HEK293 (cell line): ENCODE data around the gene TKTL1.
A peak's percentile ranks its signal among the peaks of the same experiment; 100 is the strongest.

Source experiments
- CTCF ChIA-PET: fragments of 350-600 bp; formaldehyde crosslinking; extraction: SDS; loops from one replicate; lab custom pipeline; 2021; ENCODE audit warnings: antibody characterized with exemption; lab: Yijun Ruan, JAX
- POLR2A ChIA-PET: fragments of 300-600 bp; formaldehyde crosslinking; extraction: SDS; loops from one replicate; lab custom pipeline; 2020; ENCODE audit warnings: antibody characterized with exemption, inconsistent platforms; lab: Yijun Ruan, JAX
- H3K27ac ChIP-seq: fragments of 200-500 bp; sonication (Bioruptor generic); 2 replicates; pipeline ENCODE4 v1.5.1; 2014; ENCODE audit warnings: low read depth, low read length, control low read depth, inconsistent platforms; ENCODE audit errors: extremely low read depth
- H3K36me3 ChIP-seq, 2 experiments: fragments of 200-500 bp in 1 of 2; sonication (Bioruptor generic) in 1 of 2; 1 replicate in 1 of 2; 2 replicates in 1 of 2; pipeline ENCODE4 v1.5.1; 2014 to 2017; ENCODE audit warnings: inconsistent platforms in 2 of 2, low read length in 2 of 2; ENCODE audit not compliant: control insufficient read depth in 2 of 2, insufficient read depth in 1 of 2
- H3K4me1 ChIP-seq: fragments of 200-500 bp; sonication (Bioruptor generic); 2 replicates; pipeline ENCODE4 v1.5.1; 2014; ENCODE audit warnings: mild to moderate bottlenecking, low read length, inconsistent platforms; ENCODE audit not compliant: control insufficient read depth, insufficient read depth
- H3K4me3 ChIP-seq: 2 replicates; pipeline ENCODE4 v1.5.1; 2011; ENCODE audit warnings: low read depth, mild to moderate bottlenecking, control low read depth, low read length, moderate library complexity
- H3K9me3 ChIP-seq: fragments of 200-500 bp; sonication (Bioruptor generic); 2 replicates; pipeline ENCODE4 v1.5.1; 2014; ENCODE audit warnings: low read depth, low read length, inconsistent platforms; ENCODE audit not compliant: control insufficient read depth, insufficient read depth
- BCL11B ChIP-seq: fragments of 450-650 bp; formaldehyde crosslinking; IDR thresholded peaks from 2 replicates; pipeline ENCODE4 v1.5.1; 2016; ENCODE audit warnings: low read depth, missing biosample characterization, missing genetic modification characterization
- EGR2 ChIP-seq: fragments of 450-650 bp; formaldehyde crosslinking; IDR thresholded peaks from 2 replicates; pipeline ENCODE4 v1.5.1; 2016; ENCODE audit warnings: low read depth, missing biosample characterization, missing genetic modification characterization
- GLI4 ChIP-seq: fragments of 450-650 bp; formaldehyde crosslinking; IDR thresholded peaks from 2 replicates; pipeline ENCODE4 v1.5.1; 2016; ENCODE audit warnings: missing biosample characterization, missing genetic modification characterization
- HOXC10 ChIP-seq: sonication (generic); formaldehyde crosslinking; IDR thresholded peaks from 2 replicates; pipeline ENCODE4 v1.8.1; 2023; ENCODE audit warnings: mild to moderate bottlenecking, missing genetic modification reagents
- HOXD13 ChIP-seq: sonication (generic); formaldehyde crosslinking; IDR thresholded peaks from 2 replicates; pipeline ENCODE4 v1.8.0; 2022; ENCODE audit warnings: missing genetic modification reagents, borderline replicate concordance
- KLF10 ChIP-seq: fragments of 450-650 bp; IDR thresholded peaks from 2 replicates; pipeline ENCODE4 v1.5.1; 2018; ENCODE audit warnings: missing biosample characterization, mild to moderate bottlenecking, missing genetic modification characterization
- KLF16 ChIP-seq: fragments of 450-650 bp; formaldehyde crosslinking; IDR thresholded peaks from 2 replicates; pipeline ENCODE4 v1.5.1; 2017; ENCODE audit warnings: missing biosample characterization, missing genetic modification characterization
- KLF9 ChIP-seq: fragments of 450-650 bp; formaldehyde crosslinking; IDR thresholded peaks from 2 replicates; pipeline ENCODE4 v1.5.1; 2016; ENCODE audit warnings: missing biosample characterization, missing genetic modification characterization, low read depth
- SP2 ChIP-seq: fragments of 450-650 bp; formaldehyde crosslinking; IDR thresholded peaks from 2 replicates; pipeline ENCODE4 v1.5.1; 2016; ENCODE audit warnings: missing biosample characterization, missing genetic modification characterization
- TCF7L2 ChIP-seq: IDR thresholded peaks from 2 replicates; pipeline ENCODE4 v1.6.1; 2011; ENCODE audit warnings: low read depth, mild to moderate bottlenecking, inconsistent platforms, low read length, moderate library complexity, borderline replicate concordance
- ZBTB20 ChIP-seq: fragments of 450-650 bp; formaldehyde crosslinking; IDR thresholded peaks from 2 replicates; pipeline ENCODE4 v1.5.1; 2016; ENCODE audit warnings: missing biosample characterization, missing genetic modification characterization
- ZBTB21 ChIP-seq: fragments of 450-650 bp; formaldehyde crosslinking; IDR thresholded peaks from 2 replicates; pipeline ENCODE4 v1.5.1; 2017; ENCODE audit warnings: missing biosample characterization, missing genetic modification characterization
- ZBTB8A ChIP-seq: fragments of 450-650 bp; formaldehyde crosslinking; IDR thresholded peaks from 2 replicates; pipeline ENCODE4 v1.5.1; 2016; ENCODE audit warnings: missing biosample characterization, missing genetic modification characterization
- ZFHX2 ChIP-seq: fragments of 450-650 bp; formaldehyde crosslinking; conservative IDR thresholded peaks from 2 replicates; pipeline ENCODE4 v1.5.1; 2016; ENCODE audit warnings: missing biosample characterization, missing genetic modification characterization
- ZNF146 ChIP-seq: fragments of 450-650 bp; formaldehyde crosslinking; IDR thresholded peaks from 2 replicates; pipeline ENCODE4 v1.5.1; 2016; ENCODE audit warnings: missing biosample characterization, missing genetic modification characterization
- ZNF157 ChIP-seq: fragments of 450-650 bp; formaldehyde crosslinking; IDR thresholded peaks from 2 replicates; pipeline ENCODE4 v1.5.1; 2016; ENCODE audit warnings: missing biosample characterization, missing genetic modification characterization
- ZNF211 ChIP-seq: fragments of 450-650 bp; formaldehyde crosslinking; IDR thresholded peaks from 2 replicates; pipeline ENCODE4 v1.5.1; 2016; ENCODE audit warnings: low read depth, missing biosample characterization, missing genetic modification characterization
- ZNF214 ChIP-seq: fragments of 450-650 bp; formaldehyde crosslinking; IDR thresholded peaks from 2 replicates; pipeline ENCODE4 v1.5.1; 2017; ENCODE audit warnings: missing biosample characterization, mild to moderate bottlenecking, missing genetic modification characterization, borderline replicate concordance
- ZNF292 ChIP-seq: fragments of 450-650 bp; formaldehyde crosslinking; IDR thresholded peaks from 2 replicates; pipeline ENCODE4 v1.5.1; 2016; ENCODE audit warnings: low read depth, missing biosample characterization, missing genetic modification characterization, borderline replicate concordance
- ZNF302 ChIP-seq: fragments of 450-650 bp; formaldehyde crosslinking; IDR thresholded peaks from 2 replicates; pipeline ENCODE4 v1.5.1; 2016; ENCODE audit warnings: missing biosample characterization, missing genetic modification characterization, low read depth
- ZNF324 ChIP-seq: fragments of 450-650 bp; formaldehyde crosslinking; IDR thresholded peaks from 2 replicates; pipeline ENCODE4 v1.5.1; 2016; ENCODE audit warnings: missing biosample characterization, missing genetic modification characterization
- ZNF341 ChIP-seq: fragments of 450-650 bp; formaldehyde crosslinking; IDR thresholded peaks from 2 replicates; pipeline ENCODE4; 2016; ENCODE audit warnings: low read depth, missing biosample characterization, missing genetic modification characterization
- ZNF366 ChIP-seq: fragments of 450-650 bp; formaldehyde crosslinking; conservative IDR thresholded peaks from 2 replicates; pipeline ENCODE4 v1.5.1; 2016; ENCODE audit warnings: missing biosample characterization, missing genetic modification characterization
- ZNF501 ChIP-seq: fragments of 450-650 bp; formaldehyde crosslinking; IDR thresholded peaks from 2 replicates; pipeline ENCODE4 v1.5.1; 2016; ENCODE audit warnings: missing biosample characterization, missing genetic modification characterization
- ZNF529 ChIP-seq: fragments of 450-650 bp; formaldehyde crosslinking; IDR thresholded peaks from 2 replicates; pipeline ENCODE4 v1.5.1; 2017; ENCODE audit warnings: missing genetic modification characterization, missing biosample characterization; ENCODE audit not compliant: insufficient replicate concordance
- ZNF571 ChIP-seq: fragments of 450-650 bp; formaldehyde crosslinking; IDR thresholded peaks from 2 replicates; pipeline ENCODE4 v1.5.0; 2017; ENCODE audit warnings: missing biosample characterization, missing genetic modification characterization
- ZNF585B ChIP-seq: fragments of 450-650 bp; formaldehyde crosslinking; IDR thresholded peaks from 2 replicates; pipeline ENCODE4 v1.5.1; 2016; ENCODE audit warnings: missing biosample characterization, missing genetic modification characterization
- ZNF610 ChIP-seq: fragments of 450-650 bp; formaldehyde crosslinking; IDR thresholded peaks from 2 replicates; pipeline ENCODE4 v1.5.1; 2016; ENCODE audit warnings: missing biosample characterization, missing genetic modification characterization, borderline replicate concordance
- ZNF701 ChIP-seq: fragments of 450-650 bp; formaldehyde crosslinking; IDR thresholded peaks from 2 replicates; pipeline ENCODE4 v1.5.1; 2016; ENCODE audit warnings: missing biosample characterization, missing genetic modification characterization
- ZNF792 ChIP-seq: fragments of 450-650 bp; formaldehyde crosslinking; IDR thresholded peaks from 2 replicates; pipeline ENCODE4 v1.5.1; 2016; ENCODE audit warnings: missing biosample characterization, missing genetic modification characterization
- ZNF830 ChIP-seq: fragments of 450-650 bp; IDR thresholded peaks from 2 replicates; pipeline ENCODE4 v1.5.0; 2018; ENCODE audit warnings: missing biosample characterization, missing genetic modification characterization, low read depth, mild to moderate bottlenecking, moderate library complexity
- ZSCAN30 ChIP-seq: fragments of 450-650 bp; IDR thresholded peaks from 2 replicates; pipeline ENCODE4 v1.5.1; 2018; ENCODE audit warnings: missing biosample characterization, mild to moderate bottlenecking, missing genetic modification characterization, moderate library complexity
- TF ChIP-seq, protein P1 (sequence below): fragments of 450-650 bp; formaldehyde crosslinking; IDR thresholded peaks from 2 replicates; pipeline ENCODE4 v1.5.1; 2017; ENCODE audit warnings: missing biosample characterization, missing genetic modification characterization
- TF ChIP-seq, protein P2 (sequence below): fragments of 450-650 bp; formaldehyde crosslinking; IDR thresholded peaks from 2 replicates; pipeline ENCODE4 v1.5.1; 2016; ENCODE audit warnings: missing biosample characterization, missing genetic modification characterization

The TKTL1 gene

DNA sequence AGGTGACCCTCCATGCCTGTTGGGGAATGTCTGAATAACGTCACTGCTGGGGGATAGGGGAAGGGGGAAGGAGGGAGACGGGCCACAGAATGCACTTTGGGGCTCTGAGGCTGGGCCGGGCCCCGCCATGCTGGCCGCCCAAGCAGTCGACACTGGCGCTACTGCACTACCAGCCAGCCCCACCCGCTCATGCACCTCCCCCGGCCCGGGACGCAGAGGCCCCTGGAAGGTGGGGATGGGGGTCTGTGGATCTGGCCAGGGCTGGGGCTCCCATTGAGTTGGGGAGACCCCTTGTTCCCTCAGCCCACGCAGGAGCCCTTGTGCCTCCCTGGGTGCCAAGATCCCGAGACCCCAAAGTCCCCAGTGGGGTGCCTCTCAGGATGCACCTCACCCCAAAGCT is 61.0 kb downstream of the TKTL1 start:
- CTCF ChIA-PET, result no interaction called here
- Histone ChIP-seq H3K27ac (no peak overlapping the region), H3K36me3 (peaks cover 6 to 98% of the 10 kb centered on the region in 2 experiments; a peak in 2 of 3 replicates), H3K9me3 (no peaks in the 10 kb centered on the region), H3K4me1 (no peaks in the 10 kb centered on the region), H3K4me3 (no peak overlapping the region)
- no peak for TF ChIP-seq ZNF214
- TF ChIP-seq ZNF830, result no peak
- no peak for TF ChIP-seq ZSCAN30 (tag by site-specific recombination)
- no peak for TF ChIP-seq ZNF292 (tag by site-specific recombination)
- no peak for TF ChIP-seq ZNF324 (tag by site-specific recombination)
- no peak for TF ChIP-seq ZBTB20 (tag by site-specific recombination)
- no peak for TF ChIP-seq ZNF341 (tag by site-specific recombination)
- no peak for TF ChIP-seq HOXC10 (CRISPR knock-in tag)
- TF ChIP-seq, protein P1, sequence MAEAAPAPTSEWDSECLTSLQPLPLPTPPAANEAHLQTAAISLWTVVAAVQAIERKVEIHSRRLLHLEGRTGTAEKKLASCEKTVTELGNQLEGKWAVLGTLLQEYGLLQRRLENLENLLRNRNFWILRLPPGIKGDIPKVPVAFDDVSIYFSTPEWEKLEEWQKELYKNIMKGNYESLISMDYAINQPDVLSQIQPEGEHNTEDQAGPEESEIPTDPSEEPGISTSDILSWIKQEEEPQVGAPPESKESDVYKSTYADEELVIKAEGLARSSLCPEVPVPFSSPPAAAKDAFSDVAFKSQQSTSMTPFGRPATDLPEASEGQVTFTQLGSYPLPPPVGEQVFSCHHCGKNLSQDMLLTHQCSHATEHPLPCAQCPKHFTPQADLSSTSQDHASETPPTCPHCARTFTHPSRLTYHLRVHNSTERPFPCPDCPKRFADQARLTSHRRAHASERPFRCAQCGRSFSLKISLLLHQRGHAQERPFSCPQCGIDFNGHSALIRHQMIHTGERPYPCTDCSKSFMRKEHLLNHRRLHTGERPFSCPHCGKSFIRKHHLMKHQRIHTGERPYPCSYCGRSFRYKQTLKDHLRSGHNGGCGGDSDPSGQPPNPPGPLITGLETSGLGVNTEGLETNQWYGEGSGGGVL (tag by site-specific recombination), result no peak
- no peak for TF ChIP-seq ZNF146 (tag by site-specific recombination)
- no peak for TF ChIP-seq ZFHX2 (tag by site-specific recombination)
- no peak for TF ChIP-seq TCF7L2
- TF ChIP-seq ZNF571, result no peak
- TF ChIP-seq ZNF529 (tag by site-specific recombination), result no peak
- TF ChIP-seq ZNF366 (tag by site-specific recombination), result no peak
- TF ChIP-seq, protein P2, sequence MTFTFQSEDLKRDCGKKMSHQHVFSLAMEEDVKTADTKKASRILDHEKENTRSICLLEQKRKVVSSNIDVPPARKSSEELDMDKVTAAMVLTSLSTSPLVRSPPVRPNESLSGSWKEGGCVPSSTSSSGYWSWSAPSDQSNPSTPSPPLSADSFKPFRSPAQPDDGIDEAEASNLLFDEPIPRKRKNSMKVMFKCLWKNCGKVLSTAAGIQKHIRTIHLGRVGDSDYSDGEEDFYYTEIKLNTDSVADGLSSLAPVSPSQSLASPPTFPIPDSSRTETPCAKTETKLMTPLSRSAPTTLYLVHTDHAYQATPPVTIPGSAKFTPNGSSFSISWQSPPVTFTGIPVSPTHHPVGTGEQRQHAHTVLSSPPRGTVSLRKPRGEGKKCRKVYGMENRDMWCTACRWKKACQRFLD (tag by site-specific recombination), result no peak
- TF ChIP-seq KLF16, result no peak
- TF ChIP-seq BCL11B (tag by site-specific recombination), result no peak
- POLR2A ChIA-PET, result interaction anchor here (3.0 to 3.4 kb wide), 2 partner anchors 7 to 13 kb away, joined by 12 to 26 read pairs; no protein-coding TSS in a partner anchor

DNA sequence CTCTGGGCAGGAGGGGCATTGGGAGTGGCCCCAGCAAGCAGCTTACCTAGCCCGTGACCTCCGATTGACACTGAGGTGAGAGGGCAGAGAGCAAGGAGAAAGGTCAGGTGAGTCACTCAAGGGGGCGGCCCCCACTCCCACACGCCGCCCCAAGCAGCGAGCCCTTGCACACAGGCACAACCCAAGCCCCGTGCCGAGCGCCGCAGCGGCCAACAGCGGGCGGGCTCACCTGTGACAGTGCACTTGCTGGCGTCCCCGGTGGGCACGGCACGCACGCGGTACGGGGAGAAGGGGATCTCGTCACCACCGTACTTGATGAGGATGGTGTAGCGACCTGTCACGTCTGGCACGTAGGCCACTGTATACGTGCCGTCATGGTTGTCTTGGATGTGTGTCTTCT is 61.6 kb downstream of the TKTL1 start:
- ChIA-PET CTCF (no interaction called here), POLR2A (interaction anchor here (3.0 to 3.4 kb wide), 2 partner anchors 8 to 12 kb away, joined by 12 to 26 read pairs; no protein-coding TSS in a partner anchor)
- no peaks in the 10 kb centered on the region for H3K9me3 ChIP-seq
- peaks cover 8 to 98% of the 10 kb centered on the region in 2 experiments; a peak in 2 of 3 replicates for H3K36me3 ChIP-seq
- H3K4me3 ChIP-seq, result no peak overlapping the region
- H3K4me1 ChIP-seq, result no peaks in the 10 kb centered on the region
- TF ChIP-seq EGR2 (tag by site-specific recombination) (0 out of 2 replicates have a peak, but pooled peaks have one; percentile 23), ZNF211 (no peak)
- no peak overlapping the region for H3K27ac ChIP-seq

DNA sequence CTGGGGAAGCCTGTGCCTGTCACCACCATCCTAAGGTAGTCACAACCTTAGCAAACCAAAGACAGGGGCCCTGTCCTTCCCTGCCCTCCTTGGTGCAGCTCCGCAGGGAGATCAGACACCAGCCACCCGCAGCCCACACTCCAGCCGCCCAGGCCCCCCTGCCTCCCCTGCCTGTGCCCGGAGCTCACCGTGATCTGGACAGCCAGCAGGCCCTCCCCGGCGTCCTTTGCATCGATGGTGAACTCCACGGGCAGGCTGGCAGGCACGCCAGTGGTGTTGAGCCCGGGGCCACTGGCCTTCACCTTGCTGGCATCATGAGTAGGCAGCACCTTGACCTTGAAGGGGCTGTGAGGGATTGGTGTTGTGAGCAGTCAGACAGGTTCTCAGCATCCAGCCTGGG is 62.4 kb downstream of the TKTL1 start:
- Histone ChIP-seq H3K36me3 (peaks cover 11 to 98% of the 10 kb centered on the region in 2 experiments; a peak in 2 of 3 replicates), H3K9me3 (no peaks in the 10 kb centered on the region), H3K27ac (no peak overlapping the region), H3K4me3 (no peak overlapping the region), H3K4me1 (no peaks in the 10 kb centered on the region)
- ChIA-PET CTCF (interaction anchor here (0.6 kb wide), 1 partner anchor 170 kb away, joined by 3 read pairs; no protein-coding TSS in a partner anchor), POLR2A (interaction anchor here (1.6 to 3.4 kb wide), 3 partner anchors 9 to 33 kb away, joined by 3 to 26 read pairs (median 12); no protein-coding TSS in a partner anchor)
- TF ChIP-seq ZNF501, result no peak
- TF ChIP-seq ZNF701 (tag by site-specific recombination), result no peak
- no peak for TF ChIP-seq ZBTB8A
- TF ChIP-seq ZNF585B, result no peak
- no peak for TF ChIP-seq KLF9 (tag by site-specific recombination)
- no peak for TF ChIP-seq KLF10 (tag by site-specific recombination)
- no peak for TF ChIP-seq SP2 (tag by site-specific recombination)
- TF ChIP-seq ZNF610 (tag by site-specific recombination), result no peak
- TF ChIP-seq ZNF157 (tag by site-specific recombination), result no peak
- no peak for TF ChIP-seq ZNF292 (tag by site-specific recombination)
- no peak for TF ChIP-seq ZBTB21 (tag by site-specific recombination)
- TF ChIP-seq HOXD13 (CRISPR knock-in tag), result no peak
- no peak for TF ChIP-seq GLI4 (tag by site-specific recombination)
- TF ChIP-seq ZNF792 (tag by site-specific recombination), result no peak
- TF ChIP-seq ZNF302 (tag by site-specific recombination), result no peak
